ENCODE results near the gene HEMK1. TPM values are rescaled to one million over a fixed set of nuclear protein-coding genes. Genes with fewer than 3 reads are reported as not detected.

Gene HEMK1
- total and polyA plus RNA-seq, 2 donors (not counting 3 experiments of a cell fraction or from before 2014, with no cell fraction given) = 14.2 to 15.2 TPM

DNA sequence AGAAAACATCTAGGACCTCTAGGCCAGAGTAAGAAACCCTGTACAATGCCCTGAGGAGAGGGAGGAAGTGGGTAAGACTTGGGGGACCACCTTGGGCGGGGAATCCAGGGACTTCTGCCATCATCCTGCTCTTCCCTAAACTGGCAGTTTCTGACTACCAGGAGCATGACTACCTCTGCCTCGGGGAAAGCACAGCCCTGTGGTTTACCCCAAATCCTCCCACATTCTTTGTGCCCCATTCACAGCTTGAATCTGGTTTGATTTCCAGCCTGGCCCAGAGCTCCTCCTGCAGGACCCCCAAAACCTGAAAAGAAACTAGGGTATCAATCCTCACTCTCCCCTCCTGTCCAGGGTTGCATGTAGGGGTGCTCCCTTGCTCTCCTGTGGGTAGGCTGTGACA lies 6.5 kb upstream of the HEMK1 start:
- Histone ChIP-seq H3K4me1 (ENCODE audit: control insufficient read depth, extremely low read depth, insufficient read depth, low read length) (peaks cover 2% of the 10 kb centered on the region), H3K79me2 (ENCODE audit: control insufficient read depth, insufficient read depth, low read length) (no peaks in the 10 kb centered on the region), H3K27ac (ENCODE audit: insufficient read depth, low read depth, low read length) (no peak overlapping the region), H3K27me3 (ENCODE audit: control insufficient read depth in 2 of 2, insufficient read depth in 2 of 2, low read length in 2 of 2) (no peaks in the 10 kb centered on the region), H3K4me2 (ENCODE audit: insufficient read depth, low read length) (no peak overlapping the region), H3K9me3 (replicated peaks; ENCODE audit: control insufficient read depth, insufficient read depth, low read length) (no peaks in the 10 kb centered on the region), H3K9me1 (replicated peaks; ENCODE audit: control insufficient read depth, extremely low read depth, insufficient read depth, low read length) (no peaks in the 10 kb centered on the region), H3K9ac (replicated peaks; ENCODE audit: extremely low read depth, insufficient read depth, low read length) (no peak overlapping the region), H4K20me1 (replicated peaks; ENCODE audit: control insufficient read depth, extremely low read depth, insufficient read depth, low read length) (no peaks in the 10 kb centered on the region), H3K36me3 (ENCODE audit: control insufficient read depth in 2 of 2, extremely low read depth in 1 of 2, insufficient read depth in 2 of 2, low read length in 2 of 2) (no peaks in the 10 kb centered on the region), H3K4me3 (replicated peaks in 1 of 3; ENCODE audit: insufficient read depth in 1 of 3, low read depth in 1 of 3, low read length in 3 of 3) (no peak overlapping the region), H2AFZ (ENCODE audit: low read depth, low read length) (no peak overlapping the region)
- TF ChIP-seq EZH2 (IDR thresholded peaks at IDR 0.05; ENCODE audit: borderline replicate concordance, low read depth, low read length, severe bottlenecking) (no peak), MYC (IDR thresholded peaks at IDR 0.05; ENCODE audit: low read depth, low read length) (no peak), FOS (IDR thresholded peaks at IDR 0.05; ENCODE audit: borderline replicate concordance, insufficient read depth, low read length) (no peak), POLR2A (IDR thresholded peaks at IDR 0.05; ENCODE audit: low read depth, low read length) (no peak), POLR2AphosphoS5 (IDR thresholded peaks at IDR 0.05; ENCODE audit: insufficient read depth, low read depth, low read length) (no peak), GATA2 (IDR thresholded peaks at IDR 0.05; ENCODE audit: insufficient read depth, insufficient read length, low read depth, low read length) (no peak), JUN (IDR thresholded peaks at IDR 0.05; ENCODE audit: borderline replicate concordance, insufficient read depth, insufficient read length, low read depth) (no peak)
- TF ChIP-seq, protein P1, sequence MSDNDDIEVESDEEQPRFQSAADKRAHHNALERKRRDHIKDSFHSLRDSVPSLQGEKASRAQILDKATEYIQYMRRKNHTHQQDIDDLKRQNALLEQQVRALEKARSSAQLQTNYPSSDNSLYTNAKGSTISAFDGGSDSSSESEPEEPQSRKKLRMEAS (IDR thresholded peaks at IDR 0.05; ENCODE audit: insufficient read depth, insufficient read length) = no peak
- TF ChIP-seq, protein P2, sequence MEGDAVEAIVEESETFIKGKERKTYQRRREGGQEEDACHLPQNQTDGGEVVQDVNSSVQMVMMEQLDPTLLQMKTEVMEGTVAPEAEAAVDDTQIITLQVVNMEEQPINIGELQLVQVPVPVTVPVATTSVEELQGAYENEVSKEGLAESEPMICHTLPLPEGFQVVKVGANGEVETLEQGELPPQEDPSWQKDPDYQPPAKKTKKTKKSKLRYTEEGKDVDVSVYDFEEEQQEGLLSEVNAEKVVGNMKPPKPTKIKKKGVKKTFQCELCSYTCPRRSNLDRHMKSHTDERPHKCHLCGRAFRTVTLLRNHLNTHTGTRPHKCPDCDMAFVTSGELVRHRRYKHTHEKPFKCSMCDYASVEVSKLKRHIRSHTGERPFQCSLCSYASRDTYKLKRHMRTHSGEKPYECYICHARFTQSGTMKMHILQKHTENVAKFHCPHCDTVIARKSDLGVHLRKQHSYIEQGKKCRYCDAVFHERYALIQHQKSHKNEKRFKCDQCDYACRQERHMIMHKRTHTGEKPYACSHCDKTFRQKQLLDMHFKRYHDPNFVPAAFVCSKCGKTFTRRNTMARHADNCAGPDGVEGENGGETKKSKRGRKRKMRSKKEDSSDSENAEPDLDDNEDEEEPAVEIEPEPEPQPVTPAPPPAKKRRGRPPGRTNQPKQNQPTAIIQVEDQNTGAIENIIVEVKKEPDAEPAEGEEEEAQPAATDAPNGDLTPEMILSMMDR (IDR thresholded peaks at IDR 0.05; ENCODE audit: extremely low read depth in 1 of 2, insufficient read depth in 1 of 2, low read depth in 1 of 2, low read length in 2 of 2) = no peak
- dilution Hi-C loops (cut with MboI; ENCODE audit: extremely low pct_ligation_motif_present, low sequenced_read_pairs) = no loop called here
- POLR2A ChIA-PET = no interaction called here
- FAIRE-seq (no peak), DNase-seq (ENCODE audit: low read depth, low spot score) (no peak)
- CTCF ChIA-PET = interaction anchor here (1.9 kb wide), 1 partner anchor 21 kb away, joined by 5 read pairs; no protein-coding TSS in a partner anchor
- intact Hi-C loops (cut with micrococcal nuclease) = no loop called here
- BruUV-seq (replicated peaks) = no TSS peak
